Purkinje cell (primary cell): ENCODE measurements around the gene ARHGAP25. TPM values are rescaled to one million over a fixed set of nuclear protein-coding genes. Genes with fewer than 3 reads are reported as not detected.

Source experiments
- polyA plus RNA-seq: library from polyadenylated mRNA; unstranded; fragments of >200 nt; fragmentation: Nextera tagmentation; gene quantifications from 2 replicates; pipeline ENCODE4 v1.2.1, GENCODE V29; 2014

The ARHGAP25 gene, protein sequence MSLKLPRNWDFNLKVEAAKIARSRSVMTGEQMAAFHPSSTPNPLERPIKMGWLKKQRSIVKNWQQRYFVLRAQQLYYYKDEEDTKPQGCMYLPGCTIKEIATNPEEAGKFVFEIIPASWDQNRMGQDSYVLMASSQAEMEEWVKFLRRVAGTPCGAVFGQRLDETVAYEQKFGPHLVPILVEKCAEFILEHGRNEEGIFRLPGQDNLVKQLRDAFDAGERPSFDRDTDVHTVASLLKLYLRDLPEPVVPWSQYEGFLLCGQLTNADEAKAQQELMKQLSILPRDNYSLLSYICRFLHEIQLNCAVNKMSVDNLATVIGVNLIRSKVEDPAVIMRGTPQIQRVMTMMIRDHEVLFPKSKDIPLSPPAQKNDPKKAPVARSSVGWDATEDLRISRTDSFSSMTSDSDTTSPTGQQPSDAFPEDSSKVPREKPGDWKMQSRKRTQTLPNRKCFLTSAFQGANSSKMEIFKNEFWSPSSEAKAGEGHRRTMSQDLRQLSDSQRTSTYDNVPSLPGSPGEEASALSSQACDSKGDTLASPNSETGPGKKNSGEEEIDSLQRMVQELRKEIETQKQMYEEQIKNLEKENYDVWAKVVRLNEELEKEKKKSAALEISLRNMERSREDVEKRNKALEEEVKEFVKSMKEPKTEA
- 0.34 and 1.6 TPM in 2 replicates for polyA plus RNA-seq

GRCh38 chr2:68734688-68735525 is at the start of gene ARHGAP25:
Gene ARHGAP25, plus strand, starts transcription at chr2:68734811. Its CDS starts 389 bp downstream, at chr2:68735200.

DNA sequence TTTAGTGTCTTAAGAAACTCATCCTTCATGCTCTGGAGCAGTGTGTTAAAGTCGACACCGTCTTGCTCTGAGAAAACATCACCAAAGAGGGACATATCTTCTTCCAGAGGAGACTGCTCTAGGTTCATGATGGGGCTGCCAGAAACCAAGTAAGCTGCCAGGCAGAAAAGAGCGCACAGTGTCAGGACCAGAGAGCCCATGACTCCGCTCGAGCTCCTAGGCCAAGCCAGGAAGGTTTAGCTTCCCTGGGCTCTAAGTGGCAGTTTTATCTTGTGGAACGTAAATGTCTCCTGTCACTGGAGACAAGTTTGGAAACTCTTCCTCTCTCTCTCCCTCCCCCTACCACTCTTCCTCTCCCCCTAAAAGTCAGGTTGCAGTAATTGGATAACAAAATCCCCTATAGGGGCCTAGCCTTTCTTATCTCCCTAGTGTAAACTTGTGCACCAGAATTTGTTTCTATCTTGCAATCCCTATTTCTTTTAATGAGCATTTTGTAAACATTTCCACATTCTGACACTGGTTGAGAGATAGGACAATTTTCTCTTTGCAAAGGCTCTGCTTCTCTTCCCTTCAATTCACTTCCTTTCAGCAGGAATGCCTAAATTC is 136.7 kb downstream of the ARHGAP25 start, which contains the start of gene BMP10:
Gene BMP10, minus strand, starts transcription at position 239 of the 606 bp plus-strand sequence. Its CDS starts 39 bp downstream, at position 200.

Other genes starting within 250 kb of the ARHGAP25 start
- gene PROKR1, start 91.2 kb upstream of the ARHGAP25 start, polyA plus RNA-seq, result not detected in 2 replicates
- not detected in 2 replicates for gene BMP10, start 136.6 kb downstream of the ARHGAP25 start, polyA plus RNA-seq
- not detected in 2 replicates for gene GKN2, start 218.1 kb downstream of the ARHGAP25 start, polyA plus RNA-seq
- 2.8 and 5.7 TPM in 2 replicates for gene GKN1, start 239.8 kb downstream of the ARHGAP25 start, polyA plus RNA-seq